ENCODE results near the gene MFGE8. TPM values are rescaled to one million over a fixed set of nuclear protein-coding genes. Genes with fewer than 3 reads are reported as not detected.

The MFGE8 gene
- total and polyA plus RNA-seq, 12 donors: 16.1 to 308 (median 135) TPM

DNA sequence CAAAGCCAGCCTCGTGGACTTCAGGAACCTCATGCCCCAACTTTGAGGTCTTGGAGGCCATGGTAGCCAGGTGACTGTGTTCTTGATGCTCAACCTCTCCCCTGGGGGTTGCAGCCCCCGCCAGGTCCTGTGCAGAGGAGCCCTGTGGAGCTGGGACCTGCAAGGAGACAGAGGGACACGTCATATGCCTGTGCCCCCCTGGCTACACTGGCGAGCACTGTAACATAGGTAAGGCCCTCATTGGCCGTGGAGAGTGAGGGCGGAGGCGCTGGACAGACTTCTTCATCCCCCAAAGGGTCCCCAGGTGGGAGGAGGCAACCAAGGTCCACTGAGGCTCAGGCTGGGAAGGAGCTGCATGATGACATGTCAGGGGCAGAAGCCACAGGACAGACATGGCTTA is 53.0 kb downstream of the MFGE8 start:
- Histone ChIP-seq H3K36me3 (replicated peaks in 1 of 2) (no peaks in the 10 kb centered on the region), H3K4me3 (no peak overlapping the region), H3K27me3 (no peaks in the 10 kb centered on the region), H3K4me1 (replicated peaks in 1 of 2) (no peaks in the 10 kb centered on the region), H3K27ac (no peak overlapping the region), H3K9me3 (replicated peaks in 1 of 3) (no peaks in the 10 kb centered on the region)
- TF ChIP-seq, protein P1, sequence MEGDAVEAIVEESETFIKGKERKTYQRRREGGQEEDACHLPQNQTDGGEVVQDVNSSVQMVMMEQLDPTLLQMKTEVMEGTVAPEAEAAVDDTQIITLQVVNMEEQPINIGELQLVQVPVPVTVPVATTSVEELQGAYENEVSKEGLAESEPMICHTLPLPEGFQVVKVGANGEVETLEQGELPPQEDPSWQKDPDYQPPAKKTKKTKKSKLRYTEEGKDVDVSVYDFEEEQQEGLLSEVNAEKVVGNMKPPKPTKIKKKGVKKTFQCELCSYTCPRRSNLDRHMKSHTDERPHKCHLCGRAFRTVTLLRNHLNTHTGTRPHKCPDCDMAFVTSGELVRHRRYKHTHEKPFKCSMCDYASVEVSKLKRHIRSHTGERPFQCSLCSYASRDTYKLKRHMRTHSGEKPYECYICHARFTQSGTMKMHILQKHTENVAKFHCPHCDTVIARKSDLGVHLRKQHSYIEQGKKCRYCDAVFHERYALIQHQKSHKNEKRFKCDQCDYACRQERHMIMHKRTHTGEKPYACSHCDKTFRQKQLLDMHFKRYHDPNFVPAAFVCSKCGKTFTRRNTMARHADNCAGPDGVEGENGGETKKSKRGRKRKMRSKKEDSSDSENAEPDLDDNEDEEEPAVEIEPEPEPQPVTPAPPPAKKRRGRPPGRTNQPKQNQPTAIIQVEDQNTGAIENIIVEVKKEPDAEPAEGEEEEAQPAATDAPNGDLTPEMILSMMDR (IDR thresholded peaks at IDR 0.05): no peak
- TF ChIP-seq POLR2A (IDR thresholded peaks at IDR 0.05): no peak
- WGBS, 4 donors: 74 to 93% (median 85%) methylated on average over 3 to 7 of the region's 7 CpGs
- DNase-seq: no peak
- intact Hi-C loops (cut with DNase I): no loop called here

DNA sequence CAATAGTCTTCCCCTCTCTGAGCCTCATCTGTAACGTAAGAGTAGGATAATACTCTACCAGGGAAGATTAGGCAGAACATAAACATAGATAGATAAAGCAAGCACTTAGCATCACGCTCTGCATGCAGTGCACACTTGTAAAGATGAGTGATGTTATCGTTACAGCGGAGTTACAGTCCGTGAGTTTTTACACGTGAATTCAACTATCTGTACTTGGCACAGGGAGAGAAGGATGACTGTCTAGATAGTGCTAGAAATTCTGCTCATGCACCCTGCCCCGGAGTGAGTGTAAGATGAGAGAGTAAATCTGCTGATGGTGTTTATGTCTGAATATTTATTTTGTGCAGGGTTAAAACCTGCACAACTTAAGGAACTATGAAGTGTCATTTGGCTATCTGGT is 53.6 kb downstream of the MFGE8 start:
- no peaks in the 10 kb centered on the region for H3K36me3 ChIP-seq (replicated peaks in 1 of 2)
- no peaks in the 10 kb centered on the region for H3K4me1 ChIP-seq (replicated peaks in 1 of 2)
- TF ChIP-seq POLR2A (IDR thresholded peaks at IDR 0.05): no peak
- TF ChIP-seq, protein P1 (IDR thresholded peaks at IDR 0.05): no peak
- no peaks in the 10 kb centered on the region for H3K9me3 ChIP-seq (replicated peaks in 1 of 3)
- no peak overlapping the region for H3K4me3 ChIP-seq
- no peak overlapping the region for H3K27ac ChIP-seq
- no peak for DNase-seq
- intact Hi-C loops (cut with DNase I): no loop called here
- 59 to 71% (median 63%) methylated on average over 7 of the region's 7 CpGs for WGBS, 4 donors
- H3K27me3 ChIP-seq: no peaks in the 10 kb centered on the region

DNA sequence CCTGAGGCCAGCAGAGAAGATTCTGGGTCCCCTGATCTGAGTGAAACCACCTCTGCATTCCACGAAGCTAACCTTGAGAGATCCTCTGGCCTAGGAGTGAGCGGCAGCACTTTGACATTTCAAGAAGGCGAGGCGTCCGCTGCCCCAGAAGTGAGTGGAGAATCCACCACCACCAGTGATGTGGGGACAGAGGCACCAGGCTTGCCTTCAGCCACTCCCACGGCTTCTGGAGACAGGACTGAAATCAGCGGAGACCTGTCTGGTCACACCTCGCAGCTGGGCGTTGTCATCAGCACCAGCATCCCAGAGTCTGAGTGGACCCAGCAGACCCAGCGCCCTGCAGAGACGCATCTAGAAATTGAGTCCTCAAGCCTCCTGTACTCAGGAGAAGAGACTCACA is 54.2 kb downstream of the MFGE8 start:
- H3K36me3 ChIP-seq (replicated peaks in 1 of 2): no peaks in the 10 kb centered on the region
- intact Hi-C loops (cut with DNase I): no loop called here
- no peaks in the 10 kb centered on the region for H3K27me3 ChIP-seq
- H3K4me1 ChIP-seq (replicated peaks in 1 of 2): no peaks in the 10 kb centered on the region
- no peak for DNase-seq
- H3K9me3 ChIP-seq (replicated peaks in 1 of 3): no peaks in the 10 kb centered on the region
- no peak overlapping the region for H3K27ac ChIP-seq
- no peak overlapping the region for H3K4me3 ChIP-seq
- TF ChIP-seq POLR2A (IDR thresholded peaks at IDR 0.05): no peak
- TF ChIP-seq, protein P1 (IDR thresholded peaks at IDR 0.05): no peak
- 85 to 90% (median 88%) methylated on average over 11 of the region's 11 CpGs for WGBS, 4 donors

DNA sequence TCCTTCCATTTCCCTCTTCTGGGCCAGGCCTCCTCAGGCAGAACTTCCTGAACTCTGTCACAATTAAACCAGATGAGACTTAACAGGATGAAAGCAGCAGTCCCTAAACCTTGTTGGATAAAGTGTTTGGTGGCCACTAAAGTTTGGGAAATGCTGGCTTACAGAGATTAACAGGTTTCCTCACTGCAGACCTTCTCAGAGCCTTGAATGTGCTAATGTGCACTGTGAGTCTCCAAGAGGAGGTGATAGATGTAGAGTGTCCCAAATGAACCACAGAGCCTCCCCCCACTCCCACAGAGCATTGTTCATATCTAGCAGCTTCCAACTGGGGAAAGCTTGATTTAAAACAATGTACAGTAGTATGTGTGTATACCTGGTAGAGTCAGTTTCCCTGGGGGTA is 60.7 kb downstream of the MFGE8 start:
- H3K27me3 ChIP-seq: peaks cover 11% of the 10 kb centered on the region
- intact Hi-C loops (cut with DNase I): no loop called here
- no peak for DNase-seq
- no peaks in the 10 kb centered on the region for H3K4me1 ChIP-seq (replicated peaks in 1 of 2)
- H3K4me3 ChIP-seq: no peak overlapping the region
- TF ChIP-seq, protein P1 (IDR thresholded peaks at IDR 0.05): no peak
- TF ChIP-seq POLR2A (IDR thresholded peaks at IDR 0.05): no peak
- no peak overlapping the region for H3K27ac ChIP-seq
- H3K9me3 ChIP-seq (replicated peaks in 1 of 3): no peaks in the 10 kb centered on the region
- H3K36me3 ChIP-seq (replicated peaks in 1 of 2): no peaks in the 10 kb centered on the region

Measured in adrenal gland (tissue), 12 donors.